HL-60 (cell line): ENCODE results near the gene AGBL4.

ENCODE experiments used
- DNase-seq, 2 experiments: peaks; one replicate each; pipeline ENCODE4 v3.0.0-alpha.2; 2010 to 2020; ENCODE audit warnings: low read depth in 1 of 2, low spot score in 1 of 2
- H3K27ac ChIP-seq: fragments of 250-450 bp; sonication (Bioruptor Pico); replicated peaks from 2 replicates; pipeline ENCODE4 v1.5.1; 2020; ENCODE audit warnings: mild to moderate bottlenecking, moderate library complexity
- H3K27me3 ChIP-seq: fragments of 250-450 bp; sonication (Bioruptor Pico); 2 replicates; pipeline ENCODE4 v1.5.1; 2021; ENCODE audit warnings: mild to moderate bottlenecking, moderate library complexity; ENCODE audit not compliant: insufficient read depth, poor library complexity, severe bottlenecking
- H3K4me3 ChIP-seq: replicated peaks from 2 replicates; pipeline ENCODE4 v1.5.1; 2011; ENCODE audit warnings: mild to moderate bottlenecking, control low read depth, low read length; ENCODE audit not compliant: insufficient read depth
- CTCF ChIP-seq: IDR thresholded peaks from one replicate; pipeline ENCODE4 v1.5.1; 2011; ENCODE audit warnings: low read length, control low read depth, inconsistent platforms; ENCODE audit not compliant: insufficient read depth
- GABPA ChIP-seq: IDR thresholded peaks from 2 replicates; pipeline ENCODE4 v1.6.1; 2012; ENCODE audit warnings: low read depth
- POLR2AphosphoS5 ChIP-seq: IDR thresholded peaks from 2 replicates; pipeline ENCODE4 v1.6.1; 2012; ENCODE audit warnings: low read depth
- REST ChIP-seq: IDR thresholded peaks from 2 replicates; pipeline ENCODE4 v1.6.1; 2012; ENCODE audit warnings: low read depth; ENCODE audit not compliant: insufficient replicate concordance
- SPI1 ChIP-seq: IDR thresholded peaks from 2 replicates; pipeline ENCODE4 v1.6.1; 2012; ENCODE audit warnings: low read depth, mild to moderate bottlenecking, borderline replicate concordance

The AGBL4 gene

DNA sequence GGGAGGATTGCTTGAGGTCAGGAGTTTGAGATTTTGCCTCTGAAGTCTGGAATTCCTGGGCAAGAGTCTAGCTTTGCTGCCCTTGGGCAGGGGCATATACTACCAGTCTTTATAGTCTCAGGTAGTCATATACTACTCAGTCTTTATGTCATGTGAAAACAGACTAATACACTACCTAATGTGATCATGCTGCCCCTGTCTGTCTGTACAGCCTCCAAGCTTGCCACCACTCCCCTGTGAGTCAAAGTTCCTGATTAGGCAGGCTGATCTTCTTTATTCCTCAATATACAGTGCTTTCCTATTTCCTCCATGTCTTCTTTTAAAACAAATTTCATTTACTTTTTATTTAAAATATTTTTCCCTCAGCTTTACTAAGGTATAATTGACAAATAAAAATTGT, 1141.7 kb downstream of the AGBL4 start:
- Histone ChIP-seq H3K27me3 (no peaks in the 10 kb centered on the region), H3K27ac (no peak overlapping the region), H3K4me3 (no peak overlapping the region)
- DNase-seq = no peak
- TF ChIP-seq CTCF = no peak
- no peak for TF ChIP-seq POLR2AphosphoS5
- TF ChIP-seq SPI1 = no peak
- TF ChIP-seq REST = no peak
- no peak for TF ChIP-seq GABPA

GRCh38 chr1:48878191-48878940, 1145.4 kb downstream of the AGBL4 start:
- no peak overlapping the region for H3K27ac ChIP-seq
- DNase-seq = no peak
- no peaks in the 10 kb centered on the region for H3K27me3 ChIP-seq
- TF ChIP-seq CTCF (no peak), GABPA (no peak), POLR2AphosphoS5 (no peak), REST (no peak), SPI1 (no peak)
- H3K4me3 ChIP-seq = no peak overlapping the region

- TF ChIP-seq REST (no peak), CTCF (no peak), SPI1 (no peak), POLR2AphosphoS5 (no peak)
Measured at GRCh38 chr1:48876330-48876785, 1147.4 kb downstream of the AGBL4 start.

More at GRCh38 chr1:48876330-48876785, 1147.4 kb downstream of the AGBL4 start:
- H3K4me3 ChIP-seq = no peak overlapping the region
- DNase-seq = no peak
- H3K27ac ChIP-seq = no peak overlapping the region
- no peaks in the 10 kb centered on the region for H3K27me3 ChIP-seq
